K562 (cell line): Measurements from ENCODE around the gene TRIM23. TPM values are rescaled to one million over a fixed set of nuclear protein-coding genes. Genes with fewer than 3 reads are reported as not detected.
A peak's percentile ranks its signal among the peaks of the same experiment; 100 is the strongest.

ENCODE experiments used
- CBX1 ChIP-seq: sonication (generic); IDR thresholded peaks from 2 replicates; pipeline ENCODE4 v1.6.1; 2016; ENCODE audit warnings: antibody characterized with exemption, low read depth, mild to moderate bottlenecking
- CEBPG ChIP-seq, 3 experiments: fragments of 200-800 bp in 1 of 3; sonication (Bioruptor generic) in 1 of 3; sonication (generic) in 1 of 3; formaldehyde crosslinking in 1 of 3; IDR thresholded peaks in 2 of 3; conservative IDR thresholded peaks in 1 of 3; 2 replicates each; pipeline versions ENCODE4 v1.6.1 to v1.8.0; 2016 to 2022; ENCODE audit warnings: missing compliant biosample characterization in 2 of 3, missing genetic modification characterization in 2 of 3, mild to moderate bottlenecking in 1 of 3, missing genetic modification reagents in 1 of 3
- ETV6 ChIP-seq, 3 experiments: fragments of 150-350 bp in 1 of 3; sonication (generic) in 1 of 3; formaldehyde crosslinking in 1 of 3; IDR thresholded peaks; 2 replicates each; pipeline versions ENCODE4 v1.6.1 to v1.8.0; 2014 to 2022; ENCODE audit warnings: borderline replicate concordance in 2 of 3, low read depth in 2 of 3, antibody characterized with exemption in 1 of 3, low read length in 1 of 3, mild to moderate bottlenecking in 1 of 3, missing genetic modification reagents in 1 of 3
- ILK ChIP-seq: fragments of 450-650 bp; IDR thresholded peaks from 2 replicates; pipeline ENCODE4 v1.6.1; 2016; ENCODE audit warnings: missing genetic modification characterization, low read depth, mild to moderate bottlenecking, missing compliant biosample characterization, moderate library complexity, borderline replicate concordance
- NFYB ChIP-seq: IDR thresholded peaks from 2 replicates; pipeline ENCODE4 v1.6.1; 2011; ENCODE audit warnings: mild to moderate bottlenecking, moderate library complexity; ENCODE audit not compliant: insufficient read length; ENCODE audit errors: extremely low read depth
- POLR3G ChIP-seq: IDR thresholded peaks from 2 replicates; pipeline ENCODE4 v1.6.1; 2011; ENCODE audit not compliant: insufficient read length, insufficient replicate concordance; ENCODE audit errors: extremely low read depth
- RBBP5 ChIP-seq: fragments of 200-600 bp; sonication (generic); IDR thresholded peaks from 2 replicates; pipeline ENCODE4 v1.6.1; 2012; ENCODE audit warnings: borderline replicate concordance, mild to moderate bottlenecking, low read length, control low read depth, inconsistent platforms; ENCODE audit not compliant: insufficient read depth, poor library complexity, severe bottlenecking
- RFX5 ChIP-seq: IDR thresholded peaks from 2 replicates; pipeline ENCODE4 v1.6.1; 2011; ENCODE audit warnings: low read depth, mild to moderate bottlenecking, improper control_type of control experiment, low read length
- XRCC5 ChIP-seq: fragments of 200-400 bp; formaldehyde crosslinking; IDR thresholded peaks from 2 replicates; pipeline ENCODE4 v1.6.1; 2017; ENCODE audit warnings: low read depth, mild to moderate bottlenecking, low read length
- ZFP1 ChIP-seq: fragments of 450-650 bp; formaldehyde crosslinking; IDR thresholded peaks from 2 replicates; pipeline ENCODE4 v1.4.0; 2020; ENCODE audit warnings: mild to moderate bottlenecking, mixed read lengths
- ZNF12 ChIP-seq: sonication (generic); formaldehyde crosslinking; IDR thresholded peaks from 2 replicates; pipeline ENCODE4 v1.4.0; 2020; ENCODE audit warnings: mild to moderate bottlenecking, missing genetic modification reagents
- ZNF146 ChIP-seq: IDR thresholded peaks from one replicate; pipeline ENCODE4 v1.6.1; 2018; ENCODE audit warnings: missing compliant biosample characterization; ENCODE audit not compliant: unreplicated experiment
- polyA plus RNA-seq, 8 experiments: library from polyadenylated mRNA; depleted of rRNA in 4 of 8; stranded (reverse) in 5 of 8; unstranded in 3 of 8; fragments of >200 nt; fragmentation: Nextera tagmentation in 2 of 8; fragmentation: Illumina TruSeq in 1 of 8; extraction: Ambion mirVana in 2 of 8; extraction: Trizol in 1 of 8; gene quantifications; 2 replicates each; pipeline versions ENCODE4 v1.2.1 to v1.2.3, GENCODE V29; 2011 to 2014; ENCODE audit warnings: inconsistent platforms in 1 of 8, missing spikeins in 1 of 8
- total RNA-seq, 7 experiments: library from RNA; depleted of rRNA in 6 of 7; stranded (reverse); fragments of >200 nt in 6 of 7; fragmentation: Illumina TruSeq in 2 of 7; extraction: Trizol in 2 of 7; gene quantifications; 2 replicates each; pipeline versions ENCODE4 v1.2.1 to v1.2.3, GENCODE V29; 2011 to 2021; ENCODE audit warnings: low replicate concordance in 1 of 7
- TF ChIP-seq, protein P1 (sequence below): fragments of 250-450 bp; sonication (Bioruptor Pico); IDR thresholded peaks from 2 replicates; pipeline ENCODE4 v1.4.0; 2020; ENCODE audit warnings: mild to moderate bottlenecking, moderate library complexity
- TF ChIP-seq, protein P2 (sequence below), 2 experiments: fragments of 150-350 bp in 1 of 2; IDR thresholded peaks; 2 replicates each; pipeline ENCODE4 v1.6.1; 2012 to 2016; ENCODE audit warnings: low read depth in 2 of 2, low read length in 2 of 2, mild to moderate bottlenecking in 1 of 2, moderate library complexity in 1 of 2
- TF ChIP-seq, protein P3 (sequence below): sonication (generic); formaldehyde crosslinking; IDR thresholded peaks from 2 replicates; pipeline ENCODE4 v1.8.0; 2022; ENCODE audit warnings: mild to moderate bottlenecking, missing genetic modification reagents

TRIM23 gene
- total and polyA plus RNA-seq, 9 of the 15 experiments (the other 6 are each of a cell fraction or from before 2014, with no cell fraction given): 2.4 to 8.5 (median 4.9) TPM

DNA sequence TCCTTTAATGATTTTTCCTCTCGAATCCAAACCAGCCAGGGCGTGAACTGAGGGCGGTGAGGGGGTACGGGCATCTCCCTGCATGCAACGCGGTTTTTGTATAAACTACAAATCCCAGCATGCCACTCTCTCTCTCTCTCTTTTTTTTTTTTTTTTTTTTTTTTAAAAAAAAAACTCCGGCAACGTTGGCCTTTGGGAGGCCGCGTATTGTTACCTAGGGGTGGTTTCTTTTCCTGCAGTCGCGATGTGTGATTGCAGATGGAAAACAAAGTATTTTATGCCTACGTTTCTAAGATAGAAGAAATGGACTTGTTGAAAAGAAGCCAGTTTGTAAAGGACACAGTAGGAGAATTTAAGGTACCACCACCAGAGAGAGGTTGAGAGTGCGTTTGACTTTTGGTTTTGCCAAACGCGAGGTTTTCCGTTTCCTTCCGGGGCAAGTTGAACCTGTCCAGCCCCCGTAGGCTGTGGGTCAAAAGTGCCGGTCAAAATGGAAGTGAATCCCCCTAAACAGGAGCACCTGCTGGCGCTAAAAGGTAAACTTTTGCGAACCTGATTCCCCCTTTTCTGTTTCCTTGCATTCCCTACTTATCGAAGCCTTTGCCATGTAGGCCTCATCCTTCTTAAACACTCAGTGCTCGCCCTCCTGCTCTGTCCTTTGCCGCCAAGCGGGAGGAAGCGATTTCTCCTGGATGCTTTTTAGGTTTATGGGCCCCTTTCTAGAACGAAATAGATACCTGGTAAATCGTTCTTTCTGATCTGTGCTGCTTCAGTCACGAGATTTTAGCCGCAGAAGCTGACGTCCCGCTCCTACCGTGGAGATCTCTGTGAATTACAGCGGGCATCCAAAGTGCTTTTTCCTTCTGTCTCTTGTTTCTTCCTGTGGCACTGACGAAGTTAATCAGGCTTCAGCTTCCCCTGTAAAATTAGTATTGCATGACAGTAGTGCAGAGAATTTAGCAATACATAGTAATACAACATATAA lies 730 bp upstream of the TRIM23 start, which contains the start of the genes SHLD3 and TRAPPC13 (continued):
- TF ChIP-seq ILK (tag) (no peak), RFX5 (no peak), CEBPG (CRISPR knock-in tag; IDR thresholded peaks at IDR 0.05) (no peak), CEBPG (tag; conservative IDR thresholded peaks at IDR 0.05 in 1 of 2, IDR thresholded peaks at IDR 0.05 in 1 of 2) (no peak), RBBP5 (peak; percentile 73), ZNF12 (CRISPR knock-in tag) (no peak), XRCC5 (no peak), CBX1 (no peak), ETV6 (IDR thresholded peaks at IDR 0.05; ENCODE audit: borderline replicate concordance in 1 of 2, low read depth in 2 of 2, low read length in 1 of 2) (no peak), ETV6 (CRISPR knock-in tag; IDR thresholded peaks at IDR 0.05; ENCODE audit: borderline replicate concordance) (no peak), NFYB (no peak), ZFP1 (CRISPR knock-in tag) (no peak), POLR3G (no peak), ZNF146 (CRISPR knock-in tag) (no peak)
- TF ChIP-seq, protein P1, sequence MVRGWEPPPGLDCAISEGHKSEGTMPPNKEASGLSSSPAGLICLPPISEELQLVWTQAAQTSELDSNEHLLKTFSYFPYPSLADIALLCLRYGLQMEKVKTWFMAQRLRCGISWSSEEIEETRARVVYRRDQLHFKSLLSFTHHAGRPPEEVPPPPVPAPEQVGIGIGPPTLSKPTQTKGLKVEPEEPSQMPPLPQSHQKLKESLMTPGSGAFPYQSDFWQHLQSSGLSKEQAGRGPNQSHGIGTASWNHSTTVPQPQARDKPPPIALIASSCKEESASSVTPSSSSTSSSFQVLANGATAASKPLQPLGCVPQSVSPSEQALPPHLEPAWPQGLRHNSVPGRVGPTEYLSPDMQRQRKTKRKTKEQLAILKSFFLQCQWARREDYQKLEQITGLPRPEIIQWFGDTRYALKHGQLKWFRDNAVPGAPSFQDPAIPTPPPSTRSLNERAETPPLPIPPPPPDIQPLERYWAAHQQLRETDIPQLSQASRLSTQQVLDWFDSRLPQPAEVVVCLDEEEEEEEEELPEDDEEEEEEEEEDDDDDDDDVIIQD (CRISPR knock-in tag): no peak
- TF ChIP-seq, protein P2, sequence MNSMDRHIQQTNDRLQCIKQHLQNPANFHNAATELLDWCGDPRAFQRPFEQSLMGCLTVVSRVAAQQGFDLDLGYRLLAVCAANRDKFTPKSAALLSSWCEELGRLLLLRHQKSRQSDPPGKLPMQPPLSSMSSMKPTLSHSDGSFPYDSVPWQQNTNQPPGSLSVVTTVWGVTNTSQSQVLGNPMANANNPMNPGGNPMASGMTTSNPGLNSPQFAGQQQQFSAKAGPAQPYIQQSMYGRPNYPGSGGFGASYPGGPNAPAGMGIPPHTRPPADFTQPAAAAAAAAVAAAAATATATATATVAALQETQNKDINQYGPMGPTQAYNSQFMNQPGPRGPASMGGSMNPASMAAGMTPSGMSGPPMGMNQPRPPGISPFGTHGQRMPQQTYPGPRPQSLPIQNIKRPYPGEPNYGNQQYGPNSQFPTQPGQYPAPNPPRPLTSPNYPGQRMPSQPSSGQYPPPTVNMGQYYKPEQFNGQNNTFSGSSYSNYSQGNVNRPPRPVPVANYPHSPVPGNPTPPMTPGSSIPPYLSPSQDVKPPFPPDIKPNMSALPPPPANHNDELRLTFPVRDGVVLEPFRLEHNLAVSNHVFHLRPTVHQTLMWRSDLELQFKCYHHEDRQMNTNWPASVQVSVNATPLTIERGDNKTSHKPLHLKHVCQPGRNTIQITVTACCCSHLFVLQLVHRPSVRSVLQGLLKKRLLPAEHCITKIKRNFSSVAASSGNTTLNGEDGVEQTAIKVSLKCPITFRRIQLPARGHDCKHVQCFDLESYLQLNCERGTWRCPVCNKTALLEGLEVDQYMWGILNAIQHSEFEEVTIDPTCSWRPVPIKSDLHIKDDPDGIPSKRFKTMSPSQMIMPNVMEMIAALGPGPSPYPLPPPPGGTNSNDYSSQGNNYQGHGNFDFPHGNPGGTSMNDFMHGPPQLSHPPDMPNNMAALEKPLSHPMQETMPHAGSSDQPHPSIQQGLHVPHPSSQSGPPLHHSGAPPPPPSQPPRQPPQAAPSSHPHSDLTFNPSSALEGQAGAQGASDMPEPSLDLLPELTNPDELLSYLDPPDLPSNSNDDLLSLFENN (IDR thresholded peaks at IDR 0.05; ENCODE audit: low read depth in 2 of 2, low read length in 2 of 2): no peak
- TF ChIP-seq, protein P3, sequence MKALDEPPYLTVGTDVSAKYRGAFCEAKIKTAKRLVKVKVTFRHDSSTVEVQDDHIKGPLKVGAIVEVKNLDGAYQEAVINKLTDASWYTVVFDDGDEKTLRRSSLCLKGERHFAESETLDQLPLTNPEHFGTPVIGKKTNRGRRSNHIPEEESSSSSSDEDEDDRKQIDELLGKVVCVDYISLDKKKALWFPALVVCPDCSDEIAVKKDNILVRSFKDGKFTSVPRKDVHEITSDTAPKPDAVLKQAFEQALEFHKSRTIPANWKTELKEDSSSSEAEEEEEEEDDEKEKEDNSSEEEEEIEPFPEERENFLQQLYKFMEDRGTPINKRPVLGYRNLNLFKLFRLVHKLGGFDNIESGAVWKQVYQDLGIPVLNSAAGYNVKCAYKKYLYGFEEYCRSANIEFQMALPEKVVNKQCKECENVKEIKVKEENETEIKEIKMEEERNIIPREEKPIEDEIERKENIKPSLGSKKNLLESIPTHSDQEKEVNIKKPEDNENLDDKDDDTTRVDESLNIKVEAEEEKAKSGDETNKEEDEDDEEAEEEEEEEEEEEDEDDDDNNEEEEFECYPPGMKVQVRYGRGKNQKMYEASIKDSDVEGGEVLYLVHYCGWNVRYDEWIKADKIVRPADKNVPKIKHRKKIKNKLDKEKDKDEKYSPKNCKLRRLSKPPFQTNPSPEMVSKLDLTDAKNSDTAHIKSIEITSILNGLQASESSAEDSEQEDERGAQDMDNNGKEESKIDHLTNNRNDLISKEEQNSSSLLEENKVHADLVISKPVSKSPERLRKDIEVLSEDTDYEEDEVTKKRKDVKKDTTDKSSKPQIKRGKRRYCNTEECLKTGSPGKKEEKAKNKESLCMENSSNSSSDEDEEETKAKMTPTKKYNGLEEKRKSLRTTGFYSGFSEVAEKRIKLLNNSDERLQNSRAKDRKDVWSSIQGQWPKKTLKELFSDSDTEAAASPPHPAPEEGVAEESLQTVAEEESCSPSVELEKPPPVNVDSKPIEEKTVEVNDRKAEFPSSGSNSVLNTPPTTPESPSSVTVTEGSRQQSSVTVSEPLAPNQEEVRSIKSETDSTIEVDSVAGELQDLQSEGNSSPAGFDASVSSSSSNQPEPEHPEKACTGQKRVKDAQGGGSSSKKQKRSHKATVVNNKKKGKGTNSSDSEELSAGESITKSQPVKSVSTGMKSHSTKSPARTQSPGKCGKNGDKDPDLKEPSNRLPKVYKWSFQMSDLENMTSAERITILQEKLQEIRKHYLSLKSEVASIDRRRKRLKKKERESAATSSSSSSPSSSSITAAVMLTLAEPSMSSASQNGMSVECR: no peak
